ENCODE data around the gene MINDY4. TPM values are rescaled to one million over a fixed set of nuclear protein-coding genes. Genes with fewer than 3 reads are reported as not detected.

MINDY4 gene
- total RNA-seq, 6 experiments from 2014 or later = 2.3 to 3.3 (median 2.6) TPM

- Mint-ChIP-seq H3K4me1 (ENCODE audit: low read depth) (peaks cover 4% of the 10 kb centered on the region), H3K9me3 (no peaks in the 10 kb centered on the region), H3K36me3 (ENCODE audit: low read depth) (peaks cover 8% of the 10 kb centered on the region; the same call in 1 of the 2 replicates), H3K27ac (no peak overlapping the region), H3K4me3 (no peak overlapping the region), H3K27me3 (ENCODE audit: insufficient read depth) (peaks cover 8% of the 10 kb centered on the region)
- TF ChIP-seq CTCF (IDR thresholded peaks at IDR 0.05) = no peak
- no peak for DNase-seq
Measured at GRCh38 chr7:30840141-30841024, 69.2 kb downstream of the MINDY4 start.

- peaks cover 7% of the 10 kb centered on the region; the same call in 1 of the 2 replicates for H3K36me3 Mint-ChIP-seq (ENCODE audit: low read depth)
- no peak for DNase-seq
- peaks cover 10% of the 10 kb centered on the region for H3K27me3 Mint-ChIP-seq (ENCODE audit: insufficient read depth)
- H3K4me1 Mint-ChIP-seq (ENCODE audit: low read depth) = peaks cover 12% of the 10 kb centered on the region
- H3K4me3 Mint-ChIP-seq = no peak overlapping the region
- H3K9me3 Mint-ChIP-seq = no peaks in the 10 kb centered on the region
- H3K27ac Mint-ChIP-seq = no peak overlapping the region
- no peak for TF ChIP-seq CTCF (IDR thresholded peaks at IDR 0.05)
Measured at GRCh38 chr7:30841025-30841735, 70.0 kb downstream of the MINDY4 start.

GRCh38 chr7:30841801-30842541 is 70.8 kb downstream of the MINDY4 start:
- H3K9me3 Mint-ChIP-seq = no peaks in the 10 kb centered on the region
- peaks cover 12% of the 10 kb centered on the region for H3K4me1 Mint-ChIP-seq (ENCODE audit: low read depth)
- no peak for DNase-seq
- no peak overlapping the region for H3K27ac Mint-ChIP-seq
- peaks cover 8% of the 10 kb centered on the region for H3K27me3 Mint-ChIP-seq (ENCODE audit: insufficient read depth)
- no peaks in the 10 kb centered on the region for H3K36me3 Mint-ChIP-seq (ENCODE audit: low read depth)
- no peak for TF ChIP-seq CTCF (IDR thresholded peaks at IDR 0.05)
- no peak overlapping the region for H3K4me3 Mint-ChIP-seq

- H3K9me3 Mint-ChIP-seq = no peaks in the 10 kb centered on the region
- H3K36me3 Mint-ChIP-seq (ENCODE audit: low read depth) = no peaks in the 10 kb centered on the region
- no peak overlapping the region for H3K27ac Mint-ChIP-seq
- DNase-seq = no peak
- TF ChIP-seq CTCF (IDR thresholded peaks at IDR 0.05) = no peak
- H3K4me3 Mint-ChIP-seq = no peak overlapping the region
- H3K27me3 Mint-ChIP-seq (ENCODE audit: insufficient read depth) = peaks cover 8% of the 10 kb centered on the region
- H3K4me1 Mint-ChIP-seq (ENCODE audit: low read depth) = peaks cover 12% of the 10 kb centered on the region
Measured at GRCh38 chr7:30842542-30843451, 71.6 kb downstream of the MINDY4 start.

All from HFFc6 (cell line).